GM04503 (cell line): Measurements from ENCODE around the gene ALS2CL.

ENCODE experiments used
- DNase-seq: peaks from one replicate; pipeline ENCODE4 v3.0.0-alpha.2; 2012; ENCODE audit warnings: low read depth

The ALS2CL gene

DNA sequence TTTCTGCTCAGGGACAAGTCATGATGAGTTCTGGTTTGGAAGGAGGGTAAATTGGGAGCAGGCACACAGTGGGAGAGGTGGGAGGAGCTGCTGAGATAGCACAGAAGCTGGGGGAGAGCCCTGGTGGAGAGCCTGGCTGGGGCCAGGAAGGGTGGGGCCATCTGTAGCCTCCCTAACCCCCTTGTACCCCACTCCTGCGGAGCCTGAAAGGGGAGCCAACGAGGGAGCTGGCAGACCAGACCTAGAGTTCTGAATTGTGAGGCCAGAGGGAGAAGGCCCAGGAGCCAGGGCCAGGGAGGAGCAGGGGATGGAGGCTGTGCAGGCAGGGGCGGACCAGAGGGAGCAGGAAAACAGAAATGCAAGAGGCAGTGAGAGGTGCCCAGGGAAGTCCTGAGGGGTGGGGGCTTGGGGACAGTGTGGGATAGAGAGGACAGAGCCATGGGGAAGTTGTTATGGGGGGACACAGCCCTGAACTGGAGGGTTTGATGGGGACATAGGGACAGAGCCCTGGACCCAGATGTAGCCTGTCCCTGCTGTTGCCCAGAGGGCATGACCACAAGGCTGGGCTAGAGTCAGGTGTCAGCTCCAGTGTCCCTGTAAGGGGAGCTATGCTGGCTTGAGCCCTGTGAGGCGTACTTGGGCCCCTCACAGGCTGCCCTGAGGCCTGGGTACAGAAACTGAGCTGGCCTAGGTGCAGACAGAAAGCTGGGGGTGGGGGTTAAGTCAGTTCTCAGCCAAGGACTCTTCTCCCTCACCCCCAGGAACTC lies 8.9 kb upstream of the ALS2CL start:
- no peak for DNase-seq

DNA sequence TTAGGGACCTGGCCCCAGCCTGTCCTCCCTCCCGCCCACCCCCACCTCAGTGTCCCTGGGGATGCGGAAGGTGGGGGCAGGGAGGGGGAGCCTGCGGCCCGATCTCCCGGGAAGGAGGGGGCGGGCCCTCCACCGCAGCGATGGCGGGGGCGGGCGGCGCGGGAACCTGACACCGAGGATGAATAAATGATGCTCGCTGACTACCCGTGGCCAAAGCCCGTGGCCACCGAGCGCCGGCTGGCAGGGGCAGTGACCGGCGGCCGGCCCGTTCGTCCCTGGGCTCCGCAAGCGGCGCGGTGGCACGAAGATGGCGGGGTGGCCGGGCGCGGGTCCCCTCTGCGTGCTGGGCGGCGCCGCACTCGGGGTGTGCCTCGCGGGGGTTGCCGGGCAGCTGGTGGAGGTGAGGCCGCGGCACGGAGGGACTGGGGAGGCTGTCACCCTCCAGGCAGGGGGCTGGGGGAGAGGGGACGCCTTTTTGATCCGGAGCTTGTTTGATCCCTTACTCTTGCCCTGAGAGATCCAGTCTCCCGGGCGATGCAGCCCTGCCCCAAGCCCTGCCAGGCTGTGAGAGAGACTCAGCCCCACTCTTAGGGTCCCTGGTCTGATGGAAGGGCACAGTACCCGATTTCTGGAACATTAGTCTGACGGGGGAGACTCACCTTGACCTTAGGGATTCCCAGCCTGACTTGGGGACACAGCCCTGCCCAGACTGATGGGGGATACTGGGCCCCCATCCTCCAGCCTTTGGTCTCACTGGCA lies 7.9 kb upstream of the ALS2CL start, which contains the start of gene TMIE:
TSS of gene TMIE (plus strand) at position 212 of the 759 bp plus-strand sequence. CDS start at position 308, 96 bp downstream.
- no peak for DNase-seq

DNA sequence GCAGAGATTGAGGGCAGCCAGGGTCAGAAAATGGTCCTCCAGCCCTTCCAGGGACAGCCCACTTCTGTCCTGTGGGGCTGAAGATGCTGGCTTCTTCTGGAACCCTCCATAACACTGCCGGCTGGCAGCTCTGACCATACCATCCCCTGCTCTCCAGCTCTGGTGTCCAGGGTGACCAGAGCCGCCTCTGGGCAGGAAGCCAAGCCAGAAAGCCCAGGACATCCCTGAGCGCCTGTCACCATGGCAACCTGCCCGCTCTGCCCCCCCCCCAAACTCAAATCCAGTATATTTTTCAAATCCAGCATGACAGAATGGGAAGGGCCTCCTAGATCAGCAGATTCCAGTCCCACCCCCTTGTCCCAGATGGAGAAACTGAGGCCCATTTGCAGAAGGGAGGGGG lies 7.3 kb upstream of the ALS2CL start:
- DNase-seq, result no peak

DNA sequence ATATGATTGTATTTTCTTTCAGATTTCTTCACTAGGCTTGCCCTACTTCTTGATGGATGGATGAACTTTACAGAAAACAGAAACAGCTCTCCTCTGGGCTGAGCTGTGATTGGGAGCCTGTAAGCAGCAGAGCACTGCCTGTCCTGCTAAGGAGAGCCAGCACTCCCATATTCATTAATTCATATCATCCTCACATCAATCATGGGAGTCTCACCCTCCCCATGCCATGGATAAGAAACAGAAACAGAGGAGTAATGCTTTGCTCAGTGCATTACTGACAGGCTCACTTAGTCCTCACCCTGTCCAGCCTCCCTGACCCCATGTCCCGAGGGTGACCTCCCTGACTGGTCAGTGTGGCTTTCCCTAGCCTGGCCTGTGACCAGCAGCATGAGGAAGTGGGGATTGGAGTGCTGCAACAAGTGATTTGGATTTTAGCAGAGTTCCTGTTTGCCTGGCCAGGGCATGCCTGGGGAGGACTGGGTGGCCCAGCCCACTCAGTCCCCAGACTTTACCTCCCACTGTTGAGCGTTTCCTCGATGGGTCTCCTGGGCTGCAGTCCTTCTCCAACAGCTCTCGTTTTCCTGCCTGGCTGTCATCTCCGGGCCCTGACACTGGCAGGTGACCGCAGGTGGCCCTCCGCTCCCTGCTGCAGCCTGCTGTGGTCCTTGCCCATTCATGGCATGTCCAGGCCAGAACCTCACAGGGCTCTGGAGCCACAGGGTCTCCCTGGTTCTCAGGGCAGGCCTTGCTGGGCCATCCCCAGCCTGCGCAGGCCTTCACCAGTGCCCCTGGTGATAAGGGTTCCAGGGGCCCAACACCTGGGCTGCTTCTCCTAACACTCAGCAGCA lies 6.4 kb upstream of the ALS2CL start:
- no peak for DNase-seq

DNA sequence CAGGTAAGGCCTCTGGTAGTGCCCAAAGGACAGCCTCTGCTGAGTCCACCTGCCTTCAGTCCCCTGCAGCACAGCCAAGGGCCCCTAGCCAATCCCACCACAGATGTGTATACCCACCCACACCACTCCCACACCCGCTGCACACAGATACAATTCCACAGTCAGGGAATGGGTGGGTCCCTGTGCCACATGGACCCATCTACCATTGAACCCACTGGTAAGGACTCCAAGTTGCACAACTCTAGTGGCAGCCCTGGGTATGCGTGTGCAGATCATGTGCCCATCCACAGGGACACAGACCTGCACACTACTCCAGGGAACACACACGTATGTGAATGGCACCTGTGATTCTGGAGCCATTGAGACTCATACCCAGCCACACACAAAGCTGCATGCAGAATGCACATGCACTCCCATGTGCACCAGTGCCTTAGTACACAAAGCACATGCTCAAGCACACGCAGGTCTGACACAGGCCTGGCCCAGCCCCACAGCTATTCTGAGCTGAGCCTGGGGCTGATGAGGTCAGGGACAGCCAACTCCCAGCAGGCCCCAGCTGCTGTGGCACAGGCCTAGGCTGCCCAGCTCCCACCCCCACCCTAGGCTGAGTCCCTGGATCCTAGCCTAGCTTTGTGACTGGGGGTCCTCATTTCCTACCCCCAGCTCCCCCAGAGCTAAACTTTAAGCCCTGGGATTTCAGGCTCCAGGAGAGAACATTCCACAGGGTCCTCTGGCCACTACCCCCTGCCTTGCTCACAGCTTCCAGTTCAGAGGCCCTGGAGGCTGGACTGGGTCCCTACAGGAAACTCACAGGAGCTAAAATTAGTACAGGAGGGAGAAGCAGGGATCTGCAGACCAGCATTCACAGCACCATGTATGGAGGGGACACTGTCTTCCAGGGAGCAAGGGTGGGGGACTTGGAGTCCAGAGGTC lies 2.7 kb upstream of the ALS2CL start:
- DNase-seq, result no peak

DNA sequence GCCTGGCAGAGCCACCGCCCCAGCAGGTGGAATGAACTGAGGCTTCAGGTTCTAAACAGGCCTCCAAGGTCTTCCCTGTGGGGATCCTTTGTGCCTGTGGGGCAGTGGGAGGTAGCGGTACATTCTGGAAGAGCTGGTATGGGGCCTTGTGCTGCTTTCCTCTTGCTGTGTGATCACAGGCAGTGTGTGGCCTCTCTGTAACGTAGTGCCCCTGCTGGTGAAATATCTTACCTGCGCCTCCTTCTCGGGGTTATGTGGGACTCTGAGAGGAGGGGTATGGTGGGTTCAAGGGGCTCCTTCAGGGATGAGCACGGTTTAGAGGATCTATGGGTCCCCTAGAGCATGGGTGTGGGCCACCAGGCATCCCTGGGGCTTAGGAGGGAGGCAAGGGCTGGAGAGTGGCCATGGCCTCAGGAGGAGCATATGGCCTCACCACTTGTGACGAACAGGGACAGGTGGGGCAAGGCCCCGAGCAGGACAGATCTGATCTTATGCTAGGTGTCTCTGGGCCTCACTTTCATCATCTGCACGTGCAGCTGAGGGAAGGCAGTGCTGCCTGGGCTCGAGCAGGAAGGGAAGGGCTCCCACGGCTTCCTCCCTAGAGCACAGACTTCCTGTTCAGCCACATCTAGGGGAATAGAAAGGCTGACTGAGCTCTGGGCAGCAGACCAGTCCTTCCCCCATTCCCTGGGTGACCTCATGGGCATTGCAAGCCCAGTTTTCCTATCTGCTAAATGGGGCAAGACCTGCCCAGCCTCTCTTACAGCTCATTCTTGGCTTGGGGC lies 1.9 kb upstream of the ALS2CL start:
- DNase-seq, result no peak

DNA sequence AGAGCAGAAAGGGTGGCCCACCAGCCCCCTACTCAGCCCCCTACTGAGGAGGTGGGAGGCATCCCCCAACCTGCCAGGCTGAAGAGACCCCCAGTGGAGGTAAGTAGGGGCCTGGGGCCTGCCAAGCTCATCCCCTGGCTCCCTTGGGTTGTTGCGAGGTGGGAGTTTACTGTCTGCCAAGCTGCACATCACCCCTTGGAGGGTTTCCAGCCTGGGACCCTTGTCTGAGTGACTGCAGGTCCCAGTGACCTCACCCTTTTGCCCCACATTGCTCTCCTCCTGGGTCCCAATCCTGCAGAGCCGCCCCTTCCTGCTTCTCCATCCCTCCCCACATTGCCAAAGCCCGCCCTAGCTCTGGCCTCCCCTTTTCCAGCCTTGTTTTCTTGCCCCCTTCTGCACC lies 1.0 kb upstream of the ALS2CL start:
- DNase-seq, result no peak

DNA sequence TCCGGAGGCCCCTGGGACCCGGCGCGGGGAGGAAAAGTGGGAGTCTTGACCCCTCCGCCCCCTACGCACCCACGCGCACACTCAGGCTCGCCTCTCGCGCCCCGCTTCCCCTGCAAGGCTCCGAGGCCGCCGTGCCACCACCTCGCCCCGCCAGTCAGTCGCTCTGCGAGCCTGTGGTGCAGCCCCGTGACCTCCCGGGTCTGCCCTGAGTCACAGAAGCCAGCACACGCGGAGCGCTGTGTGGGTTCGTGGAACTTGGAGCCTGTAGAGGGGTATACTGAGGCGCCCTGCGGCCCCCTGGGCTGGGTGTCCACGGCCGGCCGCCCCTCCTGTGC lies 380 bp upstream of the ALS2CL start:
- no peak for DNase-seq

DNA sequence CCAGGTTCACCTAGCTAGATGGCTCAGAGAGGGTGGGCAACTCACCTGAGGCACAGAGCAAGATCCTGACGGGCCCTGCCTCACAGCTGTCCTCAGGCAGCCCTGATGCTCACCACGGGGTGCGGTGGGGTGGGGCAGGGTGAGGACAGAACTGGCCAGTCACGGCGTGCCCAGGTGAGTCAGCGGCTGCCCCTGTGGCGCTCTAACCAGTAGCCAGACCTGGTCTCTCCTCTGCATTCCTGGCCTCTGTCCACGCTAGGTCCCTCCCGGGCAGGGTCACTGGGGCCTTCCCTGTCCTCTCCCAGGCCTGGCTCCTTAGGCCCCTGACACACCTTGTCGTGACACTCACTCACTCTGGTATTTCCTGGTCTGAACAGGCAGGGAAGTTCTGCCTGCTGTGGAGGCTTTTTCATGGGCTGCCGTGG lies 901 bp downstream of the ALS2CL start:
- no peak for DNase-seq

DNA sequence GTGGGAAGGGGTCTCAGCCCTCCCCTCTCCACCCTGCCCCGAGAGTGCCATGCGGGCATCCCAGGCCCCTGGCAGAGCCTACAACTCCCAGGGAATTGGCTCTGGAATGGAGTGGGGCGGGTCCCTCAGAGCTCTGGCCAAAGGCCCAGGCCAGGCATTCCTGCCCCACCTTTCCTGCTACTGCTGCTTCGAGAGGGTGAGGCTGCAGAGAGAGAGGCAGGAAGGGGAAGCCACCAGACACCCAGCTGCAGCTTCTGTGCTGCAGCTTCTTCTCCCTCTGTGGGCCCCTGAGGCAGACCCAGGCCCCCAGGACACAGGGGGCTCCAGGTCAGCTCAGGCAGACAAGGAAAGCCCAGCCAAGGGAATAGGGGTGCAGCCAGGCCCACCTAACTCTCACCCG lies 2.7 kb downstream of the ALS2CL start:
- DNase-seq, result no peak

DNA sequence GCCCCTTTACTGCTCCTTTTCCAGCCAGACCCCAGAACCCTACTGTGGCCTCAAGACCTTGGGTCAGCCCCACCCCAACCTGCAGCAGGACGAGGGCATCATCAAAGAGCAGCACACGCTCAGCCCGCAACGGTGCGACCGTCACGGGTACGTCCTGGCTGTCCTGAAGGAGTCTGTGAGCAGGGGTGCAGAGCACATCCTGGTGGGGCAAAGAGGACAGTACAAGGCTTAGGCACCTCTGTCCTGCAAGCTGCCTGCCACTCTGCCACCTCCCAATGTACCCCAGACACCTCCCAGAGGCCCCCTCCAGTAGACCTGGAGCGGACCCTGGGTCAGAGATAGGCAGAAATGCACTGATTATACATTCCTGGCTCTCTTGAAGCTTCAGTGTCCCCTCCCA lies 8.0 kb downstream of the ALS2CL start:
- no peak for DNase-seq

DNA sequence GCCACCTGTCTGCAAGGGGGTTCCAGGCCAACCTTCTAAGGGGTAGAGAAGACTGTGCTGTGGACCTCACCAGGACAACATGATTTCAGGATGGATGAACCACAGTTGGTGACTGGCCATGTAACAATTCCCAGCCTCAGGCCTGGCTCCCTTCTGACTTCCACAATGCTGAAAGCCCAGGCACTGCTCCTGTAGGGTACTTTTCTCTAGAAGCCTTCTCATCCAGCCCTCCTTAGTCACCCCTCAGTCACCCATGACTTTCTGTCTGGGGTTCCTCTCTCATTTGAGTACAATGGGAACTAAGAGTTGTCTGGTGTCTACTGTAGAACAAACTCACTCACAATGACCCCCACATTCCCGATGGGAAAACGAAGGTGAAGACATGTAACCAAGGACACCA lies 8.6 kb downstream of the ALS2CL start:
- DNase-seq, result no peak

DNA sequence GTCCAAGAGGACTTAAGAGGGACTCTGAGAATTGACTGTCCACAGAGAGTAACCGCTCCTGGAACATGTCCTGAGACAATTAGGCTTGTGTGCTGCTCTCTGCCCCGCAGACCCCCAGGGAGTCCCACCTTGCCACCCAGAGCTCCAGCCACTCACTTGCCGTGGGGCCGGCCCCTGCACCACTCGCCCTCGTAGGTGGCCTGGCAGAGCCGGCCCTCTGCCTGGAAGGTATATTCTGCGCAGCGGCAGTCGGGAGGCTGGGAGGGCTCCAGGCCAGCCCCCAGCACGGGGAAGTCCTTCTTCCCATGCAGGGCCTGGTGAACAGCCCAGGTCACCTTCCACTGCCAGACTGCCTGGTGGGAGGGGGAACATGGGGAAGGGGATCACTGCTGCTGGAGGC lies 10.5 kb downstream of the ALS2CL start:
- DNase-seq, result no peak

DNA sequence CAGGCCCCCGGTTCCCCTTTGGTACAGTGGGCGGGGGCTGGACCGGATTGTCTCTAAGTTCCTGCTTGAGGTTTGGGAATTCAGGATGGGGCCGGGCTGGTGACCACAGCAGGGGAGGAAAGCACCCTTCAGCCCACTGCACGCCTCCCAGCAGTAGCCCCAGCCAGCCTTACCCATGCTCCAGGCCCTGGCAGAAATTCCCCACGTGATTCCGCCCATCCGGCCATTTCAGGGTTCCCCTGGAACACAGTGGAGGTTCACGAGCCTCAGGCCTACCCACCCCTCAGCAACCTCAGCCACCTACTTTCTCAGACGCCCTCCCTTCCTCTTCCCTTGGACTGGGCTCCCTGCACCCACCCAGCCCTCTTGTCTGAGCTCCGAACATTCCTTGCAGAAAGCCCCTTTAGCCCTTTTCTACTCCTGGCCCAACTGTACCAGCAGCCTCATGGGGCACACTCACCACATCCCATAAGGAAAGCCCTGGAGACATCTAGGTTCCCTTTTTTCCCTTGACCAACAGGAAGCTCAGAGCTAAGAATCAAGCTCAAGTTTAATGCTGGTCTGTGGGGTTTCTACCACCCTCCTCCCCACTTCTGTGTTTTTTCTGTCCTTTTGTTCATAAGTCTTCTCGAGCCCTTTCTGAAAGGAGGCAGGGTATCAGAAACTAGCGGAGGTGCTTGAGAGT lies 11.5 kb downstream of the ALS2CL start:
- no peak for DNase-seq

DNA sequence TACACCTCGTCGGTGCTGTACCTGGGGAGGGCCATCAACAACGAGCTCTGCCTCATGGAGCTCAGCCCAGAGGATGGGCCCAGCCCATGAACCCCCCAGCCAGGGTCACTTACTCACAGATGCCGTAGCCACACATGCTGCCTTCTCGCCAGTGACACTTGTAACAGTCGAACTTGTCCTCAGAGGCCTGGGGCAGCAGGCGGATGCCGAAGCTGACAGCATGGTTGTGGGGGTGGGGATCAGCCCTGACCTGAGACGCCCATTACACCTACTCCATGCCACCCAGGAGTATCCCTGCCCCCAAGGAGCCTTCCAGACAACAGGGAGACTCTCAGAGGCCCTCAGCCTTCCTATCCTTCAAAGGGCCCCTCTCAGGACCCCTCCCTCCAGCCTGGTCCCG lies 12.1 kb downstream of the ALS2CL start:
- DNase-seq, result no peak

DNA sequence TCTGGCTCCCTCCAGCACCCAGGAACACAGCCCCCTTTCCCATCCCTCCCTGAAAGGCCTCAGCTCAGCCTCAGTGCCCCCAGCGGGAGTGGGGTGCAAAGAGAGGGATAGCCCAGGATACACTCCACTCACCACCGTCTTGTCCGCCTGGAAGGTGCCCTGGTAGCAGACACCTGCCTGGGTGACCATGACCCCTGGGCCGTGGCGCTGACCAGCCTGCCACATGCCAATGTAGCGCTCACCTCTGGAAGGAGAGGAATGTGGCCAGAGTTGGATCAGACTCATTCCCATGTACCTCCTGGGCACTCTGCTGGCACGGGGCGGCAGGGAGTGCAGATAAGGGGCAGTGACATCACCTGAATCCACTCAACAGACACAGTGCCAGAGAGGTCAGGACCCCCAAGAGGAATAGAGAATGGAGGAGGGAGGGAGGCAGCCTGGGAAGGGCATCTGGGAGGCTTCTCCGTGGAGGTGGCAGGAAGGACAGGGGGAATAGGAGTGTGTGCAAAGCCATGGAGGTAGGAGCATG lies 13.1 kb downstream of the ALS2CL start:
- no peak for DNase-seq

DNA sequence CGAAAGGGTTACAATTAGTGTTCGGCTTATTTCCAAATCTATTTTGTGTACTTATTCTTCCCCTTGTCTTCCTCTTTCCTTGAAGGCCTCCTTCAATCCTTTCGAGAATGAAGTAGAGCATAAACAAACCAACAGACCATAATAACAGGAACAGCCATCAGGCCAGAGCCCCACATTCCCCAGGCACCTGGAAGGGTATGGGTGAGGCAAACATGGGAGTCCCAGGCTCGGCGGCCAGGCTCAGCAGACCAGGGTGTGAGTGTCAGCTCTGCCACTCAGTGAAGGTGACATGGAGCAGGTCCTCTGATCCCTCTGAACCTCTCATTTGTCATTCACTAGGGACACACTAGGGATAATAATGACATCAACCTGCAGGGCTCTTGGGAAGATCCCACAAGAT lies 13.8 kb downstream of the ALS2CL start:
- no peak for DNase-seq

DNA sequence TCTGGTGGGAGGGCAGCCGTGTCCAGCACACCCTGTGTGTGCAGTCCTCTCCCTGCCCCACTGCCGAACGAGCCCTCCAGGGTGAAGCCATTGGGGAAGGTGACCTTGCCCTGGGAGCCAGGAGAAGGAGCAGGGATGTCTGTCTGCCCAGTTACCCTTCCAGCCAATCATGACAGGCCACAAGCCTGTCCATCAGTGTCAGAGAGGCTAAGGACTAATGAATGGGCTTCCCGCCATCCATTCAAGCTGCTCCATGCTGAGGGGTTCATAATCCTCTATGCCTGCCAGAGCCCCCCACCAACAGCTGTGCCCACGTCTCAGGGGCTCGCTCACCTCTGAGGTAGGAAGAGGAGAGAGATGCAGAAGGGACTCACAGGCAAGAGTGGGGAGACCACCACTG lies 15.2 kb downstream of the ALS2CL start:
- DNase-seq, result no peak

DNA sequence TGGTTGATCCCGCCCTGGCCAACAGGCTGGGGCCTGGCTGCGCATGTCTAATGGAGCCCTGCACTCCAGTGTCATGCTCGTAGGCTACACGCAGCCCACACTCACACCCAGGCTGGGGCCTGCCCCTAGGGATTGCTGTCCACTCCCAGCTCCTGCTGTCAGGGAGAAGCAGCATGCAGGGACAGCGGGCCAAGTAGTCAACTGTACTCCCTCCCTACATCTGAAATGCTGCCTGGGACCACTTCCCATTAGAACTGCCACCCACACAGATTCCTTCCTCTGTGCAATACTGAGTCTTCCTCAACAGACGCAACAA lies 16.1 kb downstream of the ALS2CL start:
- no peak for DNase-seq
